Measurements from ENCODE around the gene MSI2. TPM values are rescaled to one million over a fixed set of nuclear protein-coding genes. Genes with fewer than 3 reads are reported as not detected.

Gene MSI2
- total RNA-seq, 2 experiments from 2014 or later = 131 to 164 TPM

DNA sequence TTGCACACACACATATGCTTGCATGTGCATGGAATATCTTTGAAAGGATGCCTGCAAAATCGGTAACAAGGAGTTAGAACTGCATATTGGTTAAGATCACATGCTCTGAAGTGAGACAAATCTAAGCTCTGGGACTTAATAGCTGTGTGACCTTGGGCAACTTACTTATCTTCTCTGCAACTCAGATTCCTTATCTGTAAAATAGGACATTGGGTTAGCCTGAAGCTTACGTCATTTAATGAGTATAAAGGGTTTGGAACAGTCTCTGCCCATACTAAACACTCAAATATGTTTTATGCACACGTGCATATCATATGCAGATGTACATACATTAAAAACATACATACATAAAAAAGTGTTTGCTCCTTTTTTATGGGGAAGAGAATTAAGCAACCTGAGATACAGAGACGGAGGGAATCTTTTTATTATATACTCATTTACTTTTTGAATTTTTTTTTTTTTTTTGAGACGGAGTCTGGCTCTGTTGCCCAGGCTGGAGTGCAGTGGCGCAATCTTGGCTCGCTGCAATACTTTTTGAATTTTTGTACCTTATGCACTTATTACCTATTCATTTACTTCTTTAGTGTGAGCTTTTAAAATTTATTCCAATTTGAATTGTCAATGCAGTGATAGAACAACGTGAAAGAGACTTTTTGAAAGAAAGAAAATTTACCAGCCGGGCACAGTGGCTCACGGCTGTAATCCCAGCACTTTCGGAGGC is 282.6 kb downstream of the MSI2 start:
- H3K4me3 ChIP-seq (ENCODE audit: low read depth, low read length, poor library complexity, severe bottlenecking) = no peak overlapping the region
- H3K27ac ChIP-seq (ENCODE audit: low read depth, low read length, poor library complexity, severe bottlenecking) = no peak overlapping the region
- no peaks in the 10 kb centered on the region for H3K9me3 ChIP-seq (ENCODE audit: low read length)
- TF ChIP-seq, protein P1, sequence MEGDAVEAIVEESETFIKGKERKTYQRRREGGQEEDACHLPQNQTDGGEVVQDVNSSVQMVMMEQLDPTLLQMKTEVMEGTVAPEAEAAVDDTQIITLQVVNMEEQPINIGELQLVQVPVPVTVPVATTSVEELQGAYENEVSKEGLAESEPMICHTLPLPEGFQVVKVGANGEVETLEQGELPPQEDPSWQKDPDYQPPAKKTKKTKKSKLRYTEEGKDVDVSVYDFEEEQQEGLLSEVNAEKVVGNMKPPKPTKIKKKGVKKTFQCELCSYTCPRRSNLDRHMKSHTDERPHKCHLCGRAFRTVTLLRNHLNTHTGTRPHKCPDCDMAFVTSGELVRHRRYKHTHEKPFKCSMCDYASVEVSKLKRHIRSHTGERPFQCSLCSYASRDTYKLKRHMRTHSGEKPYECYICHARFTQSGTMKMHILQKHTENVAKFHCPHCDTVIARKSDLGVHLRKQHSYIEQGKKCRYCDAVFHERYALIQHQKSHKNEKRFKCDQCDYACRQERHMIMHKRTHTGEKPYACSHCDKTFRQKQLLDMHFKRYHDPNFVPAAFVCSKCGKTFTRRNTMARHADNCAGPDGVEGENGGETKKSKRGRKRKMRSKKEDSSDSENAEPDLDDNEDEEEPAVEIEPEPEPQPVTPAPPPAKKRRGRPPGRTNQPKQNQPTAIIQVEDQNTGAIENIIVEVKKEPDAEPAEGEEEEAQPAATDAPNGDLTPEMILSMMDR (conservative IDR thresholded peaks at IDR 0.05; ENCODE audit: low read length) = no peak
- TF ChIP-seq EZH2phosphoT487 (IDR thresholded peaks at IDR 0.05; ENCODE audit: borderline replicate concordance, low read depth, low read length) = no peak
- ChIA-PET CTCF (ENCODE audit: unreplicated experiment) (no interaction called here), POLR2A (interaction anchor here (0.7 to 2.7 kb wide), 3 partner anchors 11 to 185 kb away, joined by 3 to 7 read pairs (median 7); no protein-coding TSS in a partner anchor)
- no peaks in the 10 kb centered on the region for H3K36me3 ChIP-seq (ENCODE audit: insufficient read depth, low read length)
- H3K79me2 ChIP-seq (ENCODE audit: insufficient read depth, low read depth, low read length) = no peaks in the 10 kb centered on the region
- no peak overlapping the region for H3K4me2 ChIP-seq (ENCODE audit: low read length)
- no peak overlapping the region for H2AFZ ChIP-seq (ENCODE audit: low read length)
- no TSS peak for BruUV-seq (replicated peaks)
- H3K4me1 ChIP-seq (ENCODE audit: insufficient read depth, low read length, poor library complexity, severe bottlenecking) = peaks cover 38% of the 10 kb centered on the region
- intact Hi-C loops (cut with micrococcal nuclease; ENCODE audit: unreplicated experiment) = no loop called here
- H4K20me1 ChIP-seq (ENCODE audit: insufficient read depth, low read length) = no peaks in the 10 kb centered on the region
- DNase-seq (ENCODE audit: low spot score) = no peak
- no peaks in the 10 kb centered on the region for H3K9me2 ChIP-seq (ENCODE audit: insufficient read depth, low read length)

DNA sequence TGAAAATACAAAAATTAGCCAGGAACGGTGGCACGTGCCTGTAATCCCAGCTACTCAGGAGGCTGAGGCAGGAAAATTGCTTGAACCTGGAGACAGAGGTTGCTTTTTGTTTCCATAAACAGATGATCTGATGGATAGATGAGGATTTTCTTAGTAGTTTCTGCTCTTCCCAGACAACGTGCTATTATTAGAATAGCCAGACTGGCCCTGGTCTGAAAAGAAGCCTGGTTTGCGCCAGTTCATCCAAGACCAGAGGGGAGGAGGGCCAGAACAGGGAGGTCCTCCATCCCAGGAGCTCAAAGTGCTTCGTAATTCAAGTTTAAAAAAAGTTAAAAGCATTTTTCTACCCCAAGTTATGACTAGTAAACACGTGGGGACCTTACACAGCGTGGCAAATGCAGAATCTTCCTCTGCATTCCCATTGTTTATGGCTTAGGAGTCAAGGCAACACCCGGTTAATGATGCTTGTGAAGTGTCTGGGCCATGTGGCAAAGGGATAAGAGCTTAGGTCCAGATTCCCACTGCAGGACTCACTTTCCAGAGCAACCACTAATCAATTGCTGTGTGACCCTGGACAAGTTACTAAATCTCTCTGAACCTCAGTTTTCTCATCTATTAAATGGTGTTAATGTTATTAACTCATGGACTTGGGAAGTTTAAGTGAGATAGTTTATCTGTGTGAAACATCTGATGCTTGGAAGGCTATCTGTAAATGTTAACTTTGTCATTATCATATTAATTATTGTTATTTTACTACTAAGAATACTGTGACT is 283.4 kb downstream of the MSI2 start:
- TF ChIP-seq EZH2phosphoT487 (IDR thresholded peaks at IDR 0.05; ENCODE audit: borderline replicate concordance, low read depth, low read length) = no peak
- TF ChIP-seq, protein P1 (conservative IDR thresholded peaks at IDR 0.05; ENCODE audit: low read length) = no peak
- H3K27ac ChIP-seq (ENCODE audit: low read depth, low read length, poor library complexity, severe bottlenecking) = no peak overlapping the region
- H3K4me2 ChIP-seq (ENCODE audit: low read length) = no peak overlapping the region
- no peaks in the 10 kb centered on the region for H3K9me2 ChIP-seq (ENCODE audit: insufficient read depth, low read length)
- no peaks in the 10 kb centered on the region for H3K79me2 ChIP-seq (ENCODE audit: insufficient read depth, low read depth, low read length)
- ChIA-PET CTCF (ENCODE audit: unreplicated experiment) (no interaction called here), POLR2A (interaction anchor here (0.7 to 2.7 kb wide), 5 partner anchors 10 to 184 kb away, joined by 3 to 11 read pairs (median 7); no protein-coding TSS in a partner anchor)
- DNase-seq (ENCODE audit: low spot score) = no peak
- no peak overlapping the region for H2AFZ ChIP-seq (ENCODE audit: low read length)
- intact Hi-C loops (cut with micrococcal nuclease; ENCODE audit: unreplicated experiment) = no loop called here
- BruUV-seq (replicated peaks) = no TSS peak
- no peaks in the 10 kb centered on the region for H4K20me1 ChIP-seq (ENCODE audit: insufficient read depth, low read length)
- no peak overlapping the region for H3K4me3 ChIP-seq (ENCODE audit: low read depth, low read length, poor library complexity, severe bottlenecking)
- H3K9me3 ChIP-seq (ENCODE audit: low read length) = no peaks in the 10 kb centered on the region
- H3K36me3 ChIP-seq (ENCODE audit: insufficient read depth, low read length) = no peaks in the 10 kb centered on the region
- H3K4me1 ChIP-seq (ENCODE audit: insufficient read depth, low read length, poor library complexity, severe bottlenecking) = peaks cover 46% of the 10 kb centered on the region
